Activated gamma-delta T cell (primary cell): Measurements from ENCODE around the gene MED13.
A peak's percentile ranks its signal among the peaks of the same experiment; 100 is the strongest.
"Not testable (repeated sequence)": the region's sequence is repeated elsewhere in the genome, so short reads cannot be mapped to it uniquely, and the experiment has no call there.

Experiments used
- DNase-seq: peaks from one replicate; lab custom pipeline; 2025; lab: John Stamatoyannopoulos, UW

Gene MED13

DNA sequence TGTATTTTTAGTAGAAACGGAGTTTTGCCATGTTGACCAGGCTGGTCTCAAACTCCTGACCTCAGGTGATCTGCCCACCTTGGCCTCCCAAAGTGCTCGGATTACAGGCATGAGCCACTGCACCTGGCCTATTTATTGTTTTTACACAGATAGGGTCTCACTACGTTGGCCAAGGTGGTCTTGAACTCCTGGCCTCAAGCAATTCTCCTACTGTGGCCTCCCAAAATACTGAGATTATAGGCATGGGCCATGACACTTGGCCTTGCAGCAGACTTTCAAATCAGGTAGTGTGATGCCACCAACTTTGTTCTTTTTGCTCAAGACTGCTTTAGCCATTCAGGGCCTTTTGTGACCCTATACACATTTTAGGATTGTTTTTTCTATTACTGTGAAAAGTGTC, 75.6 kb downstream of the MED13 start:
- DNase-seq: no peak

GRCh38 chr17:61986898-61987297, 78.2 kb downstream of the MED13 start:
- DNase-seq: no peak

DNA sequence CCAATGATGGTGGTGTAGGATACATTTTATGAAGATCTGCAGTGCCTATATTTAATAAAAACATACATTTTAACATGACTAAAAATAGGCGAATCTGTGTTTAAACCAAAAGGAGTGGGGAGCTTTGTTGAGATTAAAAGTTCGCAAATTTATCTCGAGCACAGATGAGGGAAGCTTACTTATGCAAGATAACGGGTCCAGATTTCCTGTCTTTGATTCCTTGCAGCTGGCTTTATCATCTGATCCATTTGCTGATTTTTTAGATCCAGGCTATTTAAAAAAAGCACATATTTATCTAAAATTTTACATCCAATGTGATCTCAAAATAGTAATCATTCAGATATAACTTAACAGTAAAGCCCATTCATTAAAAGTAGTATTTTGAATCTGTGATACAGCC, 80.3 kb downstream of the MED13 start:
- no peak for DNase-seq

DNA sequence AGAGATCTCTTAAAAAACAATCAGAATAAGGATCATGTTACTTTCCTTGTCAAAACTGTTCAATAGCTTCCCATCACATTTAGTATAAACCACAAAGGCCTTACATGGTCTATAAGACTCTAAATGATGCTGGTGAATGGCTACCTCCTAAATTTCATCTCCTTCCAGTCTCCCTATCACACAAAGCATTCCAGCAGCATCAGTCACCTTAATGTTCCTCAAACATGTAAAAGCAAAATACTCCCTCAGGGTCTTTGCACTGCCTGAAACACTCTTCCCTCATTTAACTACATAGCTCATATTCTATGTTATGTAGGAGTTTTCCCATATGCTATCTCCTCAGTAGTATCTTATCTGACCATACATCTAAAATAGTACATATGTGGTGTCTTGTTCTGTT, 83.8 kb downstream of the MED13 start:
- DNase-seq: no peak

GRCh38 chr17:61980535-61980934, 84.5 kb downstream of the MED13 start:
- DNase-seq: no peak

DNA sequence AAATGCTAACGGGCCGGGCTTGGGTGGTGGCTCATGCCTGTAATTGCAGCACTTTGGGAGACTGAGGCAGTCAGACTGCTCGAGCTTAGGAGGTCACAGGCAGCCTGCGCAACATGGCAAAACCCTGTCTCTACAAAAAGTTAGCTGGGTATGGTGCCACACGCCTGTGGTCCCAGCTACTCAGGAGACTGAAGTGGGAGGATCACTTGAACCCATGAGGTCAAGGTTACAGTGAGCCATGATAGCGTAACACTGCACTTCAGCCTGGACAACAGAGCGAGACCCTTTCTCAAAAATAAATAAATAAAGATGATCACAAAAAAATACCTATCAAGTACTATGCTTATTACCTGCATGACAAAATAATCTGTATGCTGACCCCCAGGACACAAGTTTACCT, 91.0 kb downstream of the MED13 start:
- no peak for DNase-seq

- no peak for DNase-seq
Measured at GRCh38 chr17:61972311-61972710, 92.8 kb downstream of the MED13 start.

DNA sequence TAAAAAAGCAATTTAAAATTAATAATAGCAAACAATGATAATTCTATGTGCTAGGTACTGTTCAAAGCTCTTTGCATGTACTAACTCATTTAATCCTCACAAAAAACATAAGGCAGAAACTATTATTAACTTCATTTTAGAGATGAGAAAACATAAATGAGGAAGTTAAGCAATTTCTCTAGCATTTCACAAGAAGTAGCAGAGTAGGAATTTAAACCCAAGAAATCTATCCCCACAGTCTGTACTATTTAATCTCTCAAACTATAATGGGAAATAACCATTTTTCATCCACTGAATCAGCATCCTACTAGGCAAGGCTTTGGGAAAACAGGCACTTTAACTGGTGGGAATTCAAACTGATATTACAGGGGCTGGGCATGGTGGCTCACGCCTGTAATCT, 95.0 kb downstream of the MED13 start:
- no peak for DNase-seq

- DNase-seq: no peak
Measured at GRCh38 chr17:61968757-61969156, 96.3 kb downstream of the MED13 start.

DNA sequence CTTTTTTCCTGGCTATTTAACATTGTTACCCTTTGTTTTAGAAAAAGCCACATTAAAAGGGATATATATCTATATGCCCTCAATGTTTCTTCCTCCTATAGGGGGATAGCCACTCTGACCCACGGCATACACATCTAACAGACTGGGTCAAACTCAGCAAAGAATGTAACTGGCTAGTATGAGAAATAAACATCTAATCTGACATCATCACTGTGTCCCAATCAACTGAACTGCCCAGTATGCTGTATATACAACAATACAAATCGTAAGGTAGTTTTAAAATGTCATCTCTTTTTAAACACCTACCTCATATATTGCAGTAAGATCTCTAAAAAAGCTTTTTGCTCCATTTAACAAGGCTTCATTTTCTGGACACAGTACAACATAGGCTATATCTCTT, 97.3 kb downstream of the MED13 start:
- no peak for DNase-seq

DNA sequence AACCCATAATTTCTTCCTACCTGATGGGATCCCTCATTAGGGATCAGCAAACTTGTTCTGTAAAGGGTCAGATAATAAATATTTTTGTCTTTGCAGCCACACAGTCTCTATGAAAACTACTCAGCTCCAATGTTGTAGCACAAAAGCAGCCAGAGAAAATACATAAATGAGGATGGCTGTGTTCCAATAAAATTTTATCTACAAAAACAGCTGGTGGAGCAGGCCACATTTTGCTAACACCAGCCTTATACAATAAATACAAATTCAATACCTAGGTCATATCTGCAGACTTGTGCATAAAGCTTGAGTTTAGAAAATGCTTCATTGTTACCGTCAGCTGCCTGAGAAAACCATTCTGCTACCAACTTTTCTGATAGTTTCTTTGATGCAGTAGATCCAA, 98.9 kb downstream of the MED13 start:
- no peak for DNase-seq

DNA sequence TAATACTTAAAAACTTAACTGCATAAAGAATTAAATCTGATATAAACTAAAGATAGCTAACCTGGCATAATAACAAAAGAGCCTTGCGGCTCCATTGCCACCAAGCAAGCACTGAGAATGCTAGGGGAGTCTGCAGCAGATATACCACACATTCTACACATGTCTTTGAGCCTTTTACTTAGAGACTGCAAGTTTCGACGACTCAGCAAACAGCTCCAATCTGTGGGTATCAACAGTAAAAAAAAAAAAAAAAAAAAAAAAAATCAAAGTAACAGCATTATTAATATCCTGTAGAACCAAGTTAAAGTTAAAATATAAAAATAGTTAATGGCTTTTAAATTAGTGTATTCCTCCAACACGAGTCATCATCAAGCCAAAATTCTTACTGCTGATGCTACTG, 109.5 kb downstream of the MED13 start:
- DNase-seq: no peak

GRCh38 chr17:61947367-61948078, 117.6 kb downstream of the MED13 start:
- DNase-seq: no peak

DNA sequence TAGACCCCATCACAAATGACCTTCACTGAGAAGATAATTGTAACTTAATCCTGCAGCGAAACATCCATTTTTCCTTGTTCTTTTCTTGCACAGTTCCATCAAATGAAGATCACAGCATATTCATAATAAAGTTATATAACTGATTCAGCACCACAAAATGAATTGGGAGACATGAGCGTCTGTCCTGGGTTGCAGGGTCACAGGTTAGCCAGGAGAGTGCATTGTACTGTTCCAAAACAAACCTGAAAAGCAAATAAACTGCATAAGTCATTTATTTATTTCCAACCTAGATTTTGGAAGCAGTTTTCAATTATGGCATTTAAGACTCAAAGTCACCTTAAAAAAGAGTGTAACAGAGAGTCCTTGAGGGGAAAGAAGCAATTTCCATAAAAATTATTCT, 118.7 kb downstream of the MED13 start:
- DNase-seq: no peak

GRCh38 chr17:61943117-61943516, 122.0 kb downstream of the MED13 start:
- no peak for DNase-seq

- DNase-seq: no peak
Measured at GRCh38 chr17:61942085-61942484, 123.0 kb downstream of the MED13 start.

DNA sequence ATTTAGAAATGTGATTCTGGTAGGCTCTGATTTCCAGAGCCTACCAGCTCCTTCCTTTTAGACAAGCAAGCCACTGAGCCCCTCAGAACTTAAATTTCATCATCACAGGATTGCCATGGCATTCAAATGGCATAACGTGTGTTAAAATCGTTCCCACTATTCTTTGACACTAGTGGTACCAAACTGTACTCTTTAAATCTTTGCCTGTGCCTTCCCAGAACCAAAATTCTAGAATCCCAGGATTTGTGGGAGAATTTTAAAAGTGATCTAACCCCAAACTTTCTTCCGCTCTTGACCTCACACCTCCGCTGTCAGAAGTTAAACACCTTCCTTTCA, 137.0 kb downstream of the MED13 start:
- DNase-seq: no peak

- DNase-seq: peak; percentile 84
Measured at GRCh38 chr17:61927208-61928100, 137.6 kb downstream of the MED13 start, which contains the start of gene INTS2. TSS of gene INTS2 (minus strand) at chr17:61927982. CDS start at chr17:61926644, 1,338 bp downstream.

GRCh38 chr17:61926826-61927207, 138.3 kb downstream of the MED13 start:
- DNase-seq: no peak

DNA sequence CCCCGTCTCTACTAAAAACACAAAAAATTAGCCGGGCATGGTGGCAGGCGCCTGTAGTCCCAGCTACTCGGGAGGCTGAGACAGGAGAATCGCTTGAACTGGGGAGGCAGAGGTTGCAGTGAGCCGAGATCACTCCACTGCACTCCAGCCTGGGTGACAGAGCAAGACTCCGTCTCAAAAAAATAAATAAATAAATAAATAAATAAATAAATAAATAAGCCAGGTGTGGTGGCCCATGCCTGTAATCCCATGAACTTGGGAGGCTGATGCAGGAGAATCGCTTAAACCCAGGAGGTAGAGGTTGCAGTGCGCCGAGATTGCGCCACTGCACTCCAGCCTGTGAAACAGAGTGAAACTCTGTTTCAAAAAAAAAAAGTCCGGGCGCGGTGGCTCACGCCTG, 149.9 kb downstream of the MED13 start:
- not testable (repeated sequence) for DNase-seq

DNA sequence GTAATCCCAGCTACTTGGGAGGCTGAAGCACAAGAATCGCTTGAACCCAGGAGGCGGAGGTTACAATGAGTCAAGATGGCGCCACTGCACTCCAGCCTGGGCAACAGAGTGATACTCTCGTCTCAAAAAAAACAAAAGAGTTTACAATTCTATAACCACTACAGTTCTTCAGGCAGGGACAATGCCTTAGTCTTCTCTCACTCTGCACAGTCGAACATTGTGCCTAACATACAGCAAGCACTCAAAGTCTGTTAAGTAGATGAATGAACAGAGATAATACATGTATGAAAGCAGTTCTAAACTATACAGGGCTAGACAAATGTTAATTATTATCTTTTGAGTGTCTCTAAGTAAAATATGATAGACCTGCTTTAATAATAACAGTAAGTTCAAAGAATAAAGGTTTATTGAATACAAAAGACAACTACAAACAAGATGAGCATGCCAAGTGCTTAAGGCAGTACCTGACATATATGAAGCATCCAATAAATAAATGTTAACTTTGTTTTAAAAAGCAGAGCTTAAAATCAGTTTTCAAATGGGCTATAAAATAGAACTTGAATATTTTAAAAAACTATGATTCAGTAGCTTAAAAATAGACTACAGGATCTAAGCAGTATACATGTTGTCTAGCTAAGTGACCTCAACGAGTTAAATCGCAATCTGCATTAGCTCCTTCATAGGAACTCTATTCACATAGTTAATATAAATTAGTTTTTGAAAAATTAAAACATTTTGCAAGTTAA, 156.6 kb downstream of the MED13 start:
- no peak for DNase-seq

GRCh38 chr17:61907361-61907760, 157.7 kb downstream of the MED13 start:
- DNase-seq: no peak
